OCI-LY1 (cell line): ENCODE data around the gene EYS.

Experiments used
- CTCF ChIP-seq: fragments of 200-600 bp; sonication (generic), shearing (Covaris generic); IDR thresholded peaks from 2 replicates; pipeline ENCODE4 v1.5.1; 2017; ENCODE audit warnings: mild to moderate bottlenecking, antibody characterized with exemption, low read length, moderate library complexity, mixed read lengths
- EZH2 ChIP-seq: fragments of 200-600 bp; sonication (generic), shearing (Covaris generic); IDR thresholded peaks from 2 replicates; pipeline ENCODE4 v1.8.0; 2017; ENCODE audit warnings: borderline replicate concordance, mixed run types, mild to moderate bottlenecking, antibody characterized with exemption, low read length, moderate library complexity, mixed read lengths

- TF ChIP-seq CTCF (no peak), EZH2 (no peak)
These were observed 1923.9 kb downstream of the EYS start for GRCh38 chr6:63783096-63783495.
